ENCODE results near the gene TNFSF9.
"Not testable (repeated sequence)": the region's sequence is repeated elsewhere in the genome, so short reads cannot be mapped to it uniquely, and the experiment has no call there.

Gene TNFSF9

DNA sequence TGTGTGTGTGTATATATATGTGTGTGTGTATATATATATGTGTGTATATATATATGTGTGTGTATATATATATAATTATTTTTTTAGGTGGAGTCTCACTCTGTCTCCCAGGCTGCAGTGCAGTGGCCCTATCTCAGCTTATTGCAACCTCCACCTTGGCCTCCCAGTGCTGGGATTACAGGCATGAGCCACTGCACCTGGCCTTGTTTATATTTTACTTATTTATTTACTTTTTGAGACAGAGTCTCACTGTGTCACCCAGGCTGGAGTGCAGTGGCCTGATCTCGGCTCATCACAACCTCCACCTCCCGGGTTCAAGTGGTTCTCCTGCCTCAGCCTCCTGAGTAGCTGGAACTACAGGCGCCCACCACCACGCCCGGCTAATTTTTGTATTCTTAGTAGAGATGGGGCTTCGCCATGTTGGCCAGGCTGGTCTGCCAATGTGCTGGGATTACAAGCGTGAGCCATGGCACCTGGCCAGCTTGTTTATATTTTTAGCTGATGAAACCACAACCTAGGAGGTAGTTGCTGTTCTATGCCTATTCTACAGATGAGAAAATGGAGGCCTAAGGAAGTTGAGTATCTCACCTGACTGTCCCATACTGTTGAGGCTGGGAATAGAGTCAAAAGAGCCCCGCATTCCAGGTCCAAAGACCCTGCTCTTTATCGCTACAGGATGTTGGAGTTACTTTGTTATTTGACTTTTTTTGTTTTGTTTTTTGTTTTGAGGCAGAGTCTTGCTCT lies 22.6 kb upstream of the TNFSF9 start:
- not testable (repeated sequence) for DNase-seq

- DNase-seq = no peak
These were observed 21.5 kb upstream of the TNFSF9 start for GRCh38 chr19:6509118-6509971.

- no peak for DNase-seq
These were observed 20.2 kb upstream of the TNFSF9 start for GRCh38 chr19:6510618-6511017.

DNA sequence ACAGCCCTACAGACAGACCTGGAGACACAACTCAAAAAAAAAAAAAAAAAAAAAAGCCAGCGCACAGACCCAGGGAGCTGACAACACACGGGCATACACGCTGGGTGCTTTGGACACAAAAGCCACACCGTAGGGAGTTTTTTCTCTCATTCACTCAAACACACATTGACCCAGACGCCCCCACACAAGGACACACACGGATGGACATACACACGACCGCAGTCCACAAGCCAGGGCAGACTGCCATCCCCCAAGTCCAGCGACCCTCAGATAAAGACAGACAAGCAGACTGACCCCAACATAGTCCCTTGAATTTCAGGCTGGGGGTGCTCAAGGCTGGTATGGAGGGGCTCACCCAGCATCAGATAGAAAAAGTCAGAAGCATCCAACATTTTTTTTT lies 16.7 kb upstream of the TNFSF9 start:
- no peak for DNase-seq

DNA sequence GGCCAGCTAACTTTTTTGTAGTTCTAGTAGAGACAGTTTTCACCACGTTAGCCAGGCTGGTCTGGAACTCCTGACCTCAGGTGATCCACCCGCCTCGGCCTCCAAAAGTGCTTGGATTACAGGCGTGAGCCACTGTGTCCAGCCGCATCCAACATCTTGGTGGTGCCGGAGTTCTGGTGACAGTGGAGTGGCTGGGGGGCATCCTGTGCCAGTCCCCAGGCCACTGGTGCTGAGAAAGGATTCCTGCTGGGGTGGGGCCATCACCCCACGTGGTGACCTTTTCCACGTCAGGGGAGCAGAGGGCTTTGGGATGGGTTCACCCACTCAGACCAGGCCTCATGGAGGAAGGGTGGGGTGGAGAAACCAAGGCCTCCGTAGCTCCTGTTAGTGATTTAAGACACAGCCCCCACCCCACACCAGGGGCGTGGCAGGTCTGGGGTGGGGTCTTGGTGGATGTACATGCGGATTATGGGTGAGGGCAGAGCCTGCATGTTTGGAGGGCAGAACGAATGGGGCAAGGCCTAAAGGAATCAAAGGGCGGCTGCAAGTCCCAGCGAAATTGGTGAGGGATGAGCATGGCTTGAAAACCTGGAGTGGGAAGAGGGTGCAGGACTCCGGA lies 15.8 kb upstream of the TNFSF9 start:
- DNase-seq = no peak

DNA sequence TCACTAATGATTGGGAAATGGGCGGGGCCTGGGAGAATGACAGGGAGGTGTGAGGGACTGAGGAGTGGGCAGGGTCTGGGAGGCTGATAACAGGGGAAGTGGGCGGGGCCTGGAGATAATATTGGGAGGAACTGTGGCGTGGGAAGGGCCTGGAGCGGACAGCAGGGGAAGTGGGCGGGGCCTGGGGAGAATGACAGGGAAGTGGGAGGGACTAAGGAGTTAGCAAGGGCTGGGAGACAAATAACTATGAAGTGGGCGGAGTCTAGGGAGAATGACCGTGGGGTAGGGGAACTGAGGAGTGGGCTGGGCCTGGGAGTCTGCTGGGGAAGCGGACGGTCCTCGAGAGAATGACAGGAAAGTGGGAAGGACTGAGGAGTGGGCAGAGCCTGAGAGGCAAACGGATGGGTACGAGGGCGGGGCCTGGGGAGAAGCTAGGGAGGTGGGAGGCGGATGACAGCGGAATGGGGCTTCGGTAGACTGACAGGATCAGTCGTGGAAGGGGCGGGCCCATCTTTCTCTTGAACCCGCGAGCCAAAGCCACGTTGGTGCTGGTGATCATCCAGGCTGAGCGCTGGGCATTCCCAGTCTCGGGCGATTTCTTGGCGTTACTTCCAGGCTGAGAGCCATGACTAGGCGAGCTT lies 14.7 kb upstream of the TNFSF9 start:
- peak; percentile 87 for DNase-seq

DNA sequence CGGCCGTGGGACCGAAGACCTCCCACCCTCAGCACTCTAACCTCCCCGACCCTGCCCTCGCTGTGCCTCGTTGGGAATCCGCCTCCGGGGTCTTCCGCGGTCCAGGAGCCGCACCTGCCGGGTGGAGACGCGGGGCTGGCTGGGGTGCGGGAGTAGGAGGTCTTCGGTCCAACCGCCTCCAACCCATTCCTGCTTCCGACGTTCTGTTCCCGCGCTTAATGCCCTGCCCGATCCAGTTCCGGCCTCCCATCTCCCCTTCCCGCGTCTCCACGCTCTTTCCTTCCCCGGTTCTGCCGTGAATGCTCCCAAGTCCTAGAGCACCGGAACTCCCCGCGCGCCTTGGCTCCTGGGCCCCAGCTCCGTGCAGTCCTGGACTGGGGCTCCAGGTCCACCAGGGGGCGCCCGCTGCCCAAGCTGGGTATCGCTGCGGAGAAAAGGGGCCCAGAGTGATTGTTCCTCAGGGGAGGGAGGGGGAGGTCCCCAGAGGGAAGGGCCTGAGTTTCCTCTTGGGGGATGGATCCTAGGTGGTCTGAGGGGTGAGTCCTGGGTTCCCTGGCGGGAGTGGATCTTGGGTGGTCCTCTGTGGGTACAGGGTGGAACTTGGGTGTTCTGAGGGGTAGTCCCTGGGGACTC lies 14.1 kb upstream of the TNFSF9 start:
- peak; percentile 97 for DNase-seq

GRCh38 chr19:6518145-6518911 lies 12.5 kb upstream of the TNFSF9 start:
- DNase-seq = no peak

DNA sequence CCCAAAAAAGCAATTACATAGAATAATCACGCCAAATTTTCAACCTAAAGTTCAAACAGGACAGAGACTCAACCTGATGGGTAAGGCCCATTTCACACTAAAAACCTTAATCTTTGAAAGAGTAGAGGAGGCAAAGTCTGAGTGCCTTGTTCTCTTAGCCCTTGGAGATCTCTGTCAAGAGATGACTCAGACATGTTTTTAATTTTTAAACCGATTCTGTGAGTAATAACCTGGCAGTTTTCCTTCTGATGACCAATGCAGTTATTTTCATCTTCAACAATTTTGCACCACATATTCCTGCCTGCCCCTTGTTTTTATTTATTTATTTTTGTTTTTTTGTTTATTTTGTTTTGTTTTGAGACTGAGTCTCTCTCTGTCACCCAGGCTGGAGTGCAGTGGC lies 11.5 kb upstream of the TNFSF9 start:
- DNase-seq = no peak

DNA sequence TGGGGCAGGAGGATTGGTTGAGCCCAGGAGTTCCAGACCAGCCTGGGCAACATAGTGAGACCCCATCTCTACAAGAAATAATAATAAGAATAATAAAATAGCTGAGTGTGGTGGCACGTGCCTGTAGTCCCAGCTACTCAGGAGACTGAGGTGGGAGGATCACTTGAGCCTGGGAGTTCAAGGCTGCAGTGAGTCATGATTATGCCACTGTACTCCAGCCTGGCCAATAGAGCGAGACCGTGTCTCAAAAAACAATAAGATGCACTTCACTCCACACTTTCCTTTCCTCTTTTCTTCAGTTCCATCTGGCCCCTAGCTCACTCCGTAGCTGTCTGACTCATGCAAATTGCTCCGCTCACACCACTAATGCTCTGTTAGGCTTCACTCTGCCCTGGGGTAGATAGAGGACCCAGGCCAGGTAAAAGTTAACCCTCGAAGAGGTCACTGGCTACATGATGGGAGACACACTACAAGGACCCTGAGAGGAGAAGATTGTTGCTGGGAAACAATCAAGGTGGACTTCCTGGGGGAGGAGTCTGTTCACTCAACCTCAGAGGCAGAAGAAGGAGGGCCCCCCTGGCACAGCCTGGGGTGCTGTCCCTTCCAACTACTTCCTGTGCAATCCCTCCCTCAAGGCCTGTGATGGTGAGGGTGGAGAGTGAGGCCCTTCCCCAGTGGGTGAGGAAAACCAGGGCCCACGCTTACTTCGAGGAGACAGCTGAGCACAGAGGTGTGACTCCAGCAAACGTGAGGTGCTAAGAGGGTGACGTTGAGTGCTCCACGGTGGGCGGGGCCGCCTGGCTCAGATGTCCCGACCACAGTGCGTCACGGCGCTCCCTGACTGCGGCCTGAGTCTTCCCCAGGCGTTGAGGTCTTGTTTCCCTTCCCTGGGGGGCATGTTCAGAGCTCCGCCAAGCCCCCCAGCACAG lies 8.8 kb upstream of the TNFSF9 start:
- DNase-seq = peak; percentile 86

DNA sequence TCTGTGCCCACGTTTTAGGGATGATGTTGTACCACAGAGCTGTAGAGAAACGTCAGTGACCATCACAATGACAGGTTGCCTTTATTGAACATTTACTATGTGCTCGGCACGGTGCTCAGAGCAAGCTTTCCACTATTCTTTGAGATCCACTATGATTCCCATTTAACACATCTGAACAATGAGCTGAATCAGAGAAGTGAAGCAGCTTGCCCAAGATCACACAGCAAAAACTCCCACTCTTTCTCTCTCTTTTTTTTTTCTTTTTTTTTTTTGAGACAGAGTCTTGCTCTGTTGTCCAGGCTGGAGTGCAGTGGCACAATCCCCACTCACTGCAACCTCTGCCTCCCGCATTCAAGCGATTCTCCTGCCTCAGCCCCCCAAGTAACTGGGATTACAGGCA lies 8.1 kb upstream of the TNFSF9 start:
- DNase-seq = no peak

GRCh38 chr19:6524311-6524710 lies 6.5 kb upstream of the TNFSF9 start:
- DNase-seq = no peak

- DNase-seq = no peak
These were observed 2.8 kb upstream of the TNFSF9 start for GRCh38 chr19:6527893-6528543.

- DNase-seq = no peak
These were observed 2.2 kb upstream of the TNFSF9 start for GRCh38 chr19:6528544-6529121.

GRCh38 chr19:6529351-6529750 lies 1.5 kb upstream of the TNFSF9 start:
- no peak for DNase-seq

DNA sequence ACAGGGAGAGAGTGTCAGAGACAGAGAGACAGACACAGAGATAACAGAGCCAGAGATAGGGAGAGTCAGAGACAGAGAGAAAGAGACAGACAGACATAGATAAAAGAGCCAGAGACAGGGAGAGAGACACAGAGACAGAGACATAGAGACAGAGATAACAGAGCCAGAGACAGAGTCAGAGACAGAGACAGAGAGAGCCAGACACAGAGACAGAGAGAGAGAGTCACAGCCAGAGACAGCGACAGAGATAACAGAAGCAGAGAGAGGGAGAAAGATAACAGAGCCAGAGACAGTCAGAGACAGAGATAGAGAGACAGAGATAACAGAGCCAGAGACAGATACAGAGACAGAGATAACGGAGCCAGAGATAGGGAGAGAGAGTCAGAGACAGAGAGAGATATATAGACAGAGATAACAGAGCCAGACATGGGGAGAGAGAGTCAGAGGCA lies 865 bp upstream of the TNFSF9 start:
- no peak for DNase-seq

DNA sequence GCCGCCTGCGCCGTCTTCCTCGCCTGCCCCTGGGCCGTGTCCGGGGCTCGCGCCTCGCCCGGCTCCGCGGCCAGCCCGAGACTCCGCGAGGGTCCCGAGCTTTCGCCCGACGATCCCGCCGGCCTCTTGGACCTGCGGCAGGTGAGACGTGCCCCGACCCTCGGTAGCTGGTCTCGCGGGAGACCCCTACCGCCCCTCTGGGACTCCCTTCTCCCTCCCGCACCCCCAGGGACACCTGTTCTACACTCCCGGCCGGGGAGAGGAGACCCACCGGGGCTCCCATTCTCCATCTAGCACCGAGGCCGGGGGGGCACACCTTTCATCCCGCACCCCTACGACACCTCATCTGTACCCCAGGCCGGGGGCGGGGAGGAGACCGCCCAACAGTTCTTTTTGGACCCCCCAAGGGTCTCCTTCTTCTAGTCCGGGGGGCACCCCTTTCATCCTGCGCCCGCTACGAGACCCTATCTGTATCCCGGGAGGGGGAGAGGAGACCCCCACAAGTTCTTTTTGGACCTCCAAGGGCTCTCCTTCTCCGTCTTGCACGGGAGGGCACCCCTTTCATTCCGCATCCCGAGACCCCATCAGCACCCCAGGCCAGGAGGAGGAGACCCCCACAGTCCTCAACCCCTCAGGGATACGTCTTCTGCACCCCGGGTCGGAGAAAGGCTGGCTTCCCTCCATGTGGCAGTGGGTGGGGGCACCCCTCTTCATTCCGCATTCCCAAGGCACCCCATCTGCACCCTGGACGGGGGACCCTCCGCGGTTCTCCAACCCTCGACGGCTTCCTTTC lies 533 bp downstream of the TNFSF9 start:
- DNase-seq = no peak

DNA sequence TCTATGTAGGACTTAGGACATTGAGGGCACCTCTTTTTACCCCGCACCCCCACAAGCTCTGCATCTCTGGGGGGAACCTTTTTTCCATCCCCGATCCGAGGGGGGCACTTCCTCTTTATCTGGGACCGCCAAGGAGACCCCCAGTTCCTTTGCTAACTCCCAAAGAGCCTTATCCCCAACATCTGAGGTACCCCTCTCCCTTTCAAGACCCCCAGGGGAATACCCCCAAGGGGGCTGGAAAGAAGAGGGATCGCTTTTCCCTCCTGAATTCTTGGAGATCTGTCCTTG lies 1.1 kb downstream of the TNFSF9 start:
- no peak for DNase-seq
